ENCODE results near the gene GDPD2.

Gene GDPD2

DNA sequence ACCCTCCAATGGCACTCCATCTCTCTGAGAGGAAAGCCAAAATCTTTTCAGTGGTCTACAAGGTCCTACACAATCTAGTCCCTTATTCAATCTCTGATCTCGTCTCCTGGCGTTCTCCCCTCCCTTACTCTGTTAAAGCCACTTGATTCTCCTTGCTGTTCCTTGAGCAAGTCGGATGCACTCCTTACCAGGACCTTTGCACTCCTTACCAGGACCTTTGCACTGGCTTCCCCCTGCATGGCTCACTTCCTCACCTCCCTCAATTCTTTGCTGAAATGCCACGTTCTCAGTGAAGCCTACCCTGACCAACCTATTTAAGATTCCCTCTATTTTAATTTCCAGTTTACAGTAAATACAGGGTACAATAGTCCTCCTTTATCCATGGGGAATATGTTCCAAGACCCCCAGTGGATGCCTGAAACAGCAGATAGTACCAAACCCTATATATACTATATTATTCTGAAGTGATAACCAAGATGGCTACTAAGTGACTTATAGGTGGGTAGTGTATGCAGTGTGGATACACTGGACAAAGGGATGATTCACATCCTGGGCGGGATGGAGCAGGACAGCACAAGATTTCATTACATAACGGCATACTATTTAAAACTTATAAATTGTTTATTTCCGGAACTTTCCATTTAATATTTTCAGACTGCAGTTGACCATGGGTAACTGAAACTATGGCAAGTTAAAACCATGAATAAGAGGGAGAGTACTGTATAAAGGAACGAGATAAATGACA is 15.0 kb downstream of the GDPD2 start:
- DNase-seq, result no peak

DNA sequence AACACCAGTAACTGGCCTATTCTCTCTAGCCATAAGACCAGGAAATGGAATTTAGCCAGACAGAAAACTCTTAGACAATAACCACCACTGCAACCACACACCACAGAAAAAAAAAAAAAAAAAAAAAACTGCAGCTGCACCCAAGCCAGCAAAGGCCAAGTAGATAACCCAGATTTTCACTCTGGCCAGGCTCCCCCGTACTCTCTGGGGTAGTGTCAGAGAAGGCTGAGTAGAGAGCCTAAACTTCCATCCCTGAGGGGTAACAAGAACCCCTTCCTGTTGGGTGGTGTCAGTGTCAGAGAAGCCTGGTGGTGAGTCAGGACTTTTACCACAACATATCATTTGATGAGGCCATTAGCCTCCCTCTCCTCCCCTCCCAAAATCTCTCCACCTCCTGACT is 15.9 kb downstream of the GDPD2 start:
- DNase-seq, result peak; percentile 3

DNA sequence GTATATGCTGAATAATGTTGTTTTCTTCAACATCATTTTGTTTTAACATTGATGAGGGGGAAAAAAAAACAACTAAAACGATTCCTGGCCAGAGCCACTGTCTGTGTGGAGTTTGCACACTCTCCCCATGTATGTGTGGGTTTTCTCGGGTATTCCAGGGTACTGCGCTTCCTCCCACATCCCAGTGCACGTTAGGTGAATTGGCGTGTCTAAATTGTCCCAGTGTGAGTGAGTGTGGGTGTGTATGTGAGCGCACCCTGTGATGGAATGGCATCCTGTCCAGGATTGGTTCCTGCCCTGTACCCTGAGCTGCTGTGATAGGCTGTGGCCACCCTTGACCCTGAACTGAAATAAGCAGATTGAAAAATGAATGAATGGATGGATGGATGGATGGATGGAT is 19.1 kb downstream of the GDPD2 start:
- no peak for DNase-seq

- DNase-seq, result peak; percentile 42
These were observed 21.3 kb downstream of the GDPD2 start, which contains the start of gene DLG3 for GRCh38 chrX:70444326-70444945. Gene DLG3, plus strand, starts transcription at chrX:70444835. Its CDS starts 367 bp downstream, at chrX:70445202.

- no peak for DNase-seq
These were observed 22.0 kb downstream of the GDPD2 start for GRCh38 chrX:70444946-70445656.

DNA sequence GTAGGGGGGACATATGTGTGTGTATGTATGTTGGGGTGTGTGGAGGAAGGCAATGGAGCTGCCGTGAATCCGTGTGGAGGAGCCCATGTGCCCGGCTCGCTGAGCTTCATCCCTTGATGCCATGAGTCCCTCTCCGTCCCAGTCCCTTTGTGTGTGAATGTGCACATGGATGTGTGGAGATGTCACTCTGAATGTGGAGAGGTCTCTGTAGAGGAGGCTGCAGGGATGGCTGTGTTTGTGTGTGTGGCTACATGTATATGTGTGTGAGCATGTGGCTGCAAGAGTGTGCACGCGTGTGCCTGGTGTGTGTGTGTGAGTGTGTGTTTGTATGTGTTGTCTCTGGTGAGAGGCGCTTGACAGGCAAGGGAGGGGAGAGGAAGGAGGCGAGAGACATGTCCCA is 22.8 kb downstream of the GDPD2 start:
- no peak for DNase-seq

GRCh38 chrX:70446380-70447350 is 23.6 kb downstream of the GDPD2 start:
- no peak for DNase-seq

GRCh38 chrX:70449457-70449966 is 26.4 kb downstream of the GDPD2 start:
- no peak for DNase-seq

GRCh38 chrX:70452143-70452733 is 29.1 kb downstream of the GDPD2 start:
- peak; percentile 69 for DNase-seq

- DNase-seq, result peak; percentile 5
These were observed 30.0 kb downstream of the GDPD2 start for GRCh38 chrX:70453024-70453618.

DNA sequence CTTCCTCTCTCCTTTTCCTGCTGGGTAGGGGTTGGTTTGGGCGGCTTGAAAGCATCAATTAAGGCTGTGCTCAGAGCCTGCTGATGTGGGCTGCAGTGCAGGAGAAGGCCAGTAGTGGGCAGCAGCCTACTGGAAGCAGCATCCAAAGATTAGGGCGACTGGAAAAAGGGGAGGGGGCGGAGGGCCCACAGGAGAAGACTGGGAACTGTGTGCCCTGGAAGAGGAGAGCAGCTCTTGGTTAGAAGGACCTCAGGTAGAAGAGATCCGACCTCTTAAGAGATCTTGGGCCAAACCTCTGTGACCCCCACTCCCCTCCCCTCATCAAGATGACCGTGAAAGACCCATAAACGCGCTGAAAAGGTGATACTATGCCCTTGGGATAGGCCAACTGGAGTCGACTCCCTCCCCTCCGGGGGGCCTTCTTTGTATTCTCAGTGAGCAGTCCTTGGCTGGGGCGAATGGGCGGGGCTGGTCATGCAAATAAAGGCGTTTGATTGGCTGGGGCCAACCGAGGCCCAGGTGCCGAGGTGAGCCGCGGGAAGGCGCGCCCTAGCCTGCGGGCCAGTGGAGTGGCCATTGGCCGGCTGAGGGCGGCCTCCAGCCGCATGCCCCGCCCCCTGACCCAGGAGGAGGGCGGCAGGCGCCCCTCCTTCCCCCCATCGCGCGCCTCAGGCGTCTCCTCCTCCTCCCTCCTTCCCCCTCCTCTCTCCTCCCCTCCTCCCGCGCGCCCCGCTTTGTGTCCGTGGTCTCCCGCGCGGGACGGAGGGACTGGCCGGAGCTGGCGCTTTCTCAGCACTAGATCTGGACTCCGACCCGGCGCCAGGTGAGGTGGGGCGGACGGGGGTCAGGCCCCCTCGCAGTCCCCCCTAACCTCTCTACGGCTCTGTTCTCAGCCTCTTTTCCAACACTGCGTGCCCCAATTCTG is 31.6 kb downstream of the GDPD2 start:
- peak; percentile 86 for DNase-seq

DNA sequence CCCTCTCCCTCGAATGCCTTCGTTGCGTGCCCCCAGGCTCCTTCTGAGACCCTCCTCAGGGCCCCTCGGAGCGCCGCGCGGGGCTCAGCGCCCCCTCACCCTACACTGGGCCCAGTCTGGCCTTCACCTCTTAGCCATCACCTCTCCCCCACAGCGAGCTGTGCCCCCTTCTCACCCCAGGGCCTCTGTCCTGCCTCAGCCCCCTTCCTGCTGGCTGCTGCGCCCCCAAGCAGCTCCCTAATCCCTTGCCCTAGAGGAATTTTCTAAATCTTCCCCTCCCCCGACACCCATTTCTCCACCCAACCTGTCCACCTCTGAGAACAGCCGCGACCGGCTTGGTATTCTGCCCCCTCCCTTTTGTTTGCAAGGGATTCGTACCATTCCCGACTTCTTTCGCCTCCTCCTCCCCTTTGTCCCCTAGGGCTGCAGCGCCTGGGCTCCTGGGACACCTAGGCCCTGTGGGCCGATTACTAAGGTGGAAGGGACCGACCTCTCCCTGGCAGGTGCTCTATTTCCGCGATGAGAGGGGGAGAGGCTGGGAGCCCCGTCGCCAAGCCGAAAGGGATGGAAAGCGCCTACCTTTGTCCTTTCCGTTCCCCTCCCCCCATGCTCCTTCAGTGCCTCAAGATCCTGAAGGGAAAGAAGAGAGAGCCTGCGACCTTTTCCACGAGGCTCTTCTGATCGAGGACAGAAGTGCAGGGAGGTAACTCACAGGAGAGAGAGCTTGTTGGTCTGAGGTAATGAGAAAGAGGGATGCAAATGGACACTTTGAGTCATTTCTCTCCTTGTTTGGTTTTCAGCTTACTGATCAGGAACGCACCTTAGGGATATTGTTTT is 32.5 kb downstream of the GDPD2 start:
- no peak for DNase-seq

GRCh38 chrX:70456256-70456655 is 33.1 kb downstream of the GDPD2 start:
- peak; percentile 32 for DNase-seq

DNA sequence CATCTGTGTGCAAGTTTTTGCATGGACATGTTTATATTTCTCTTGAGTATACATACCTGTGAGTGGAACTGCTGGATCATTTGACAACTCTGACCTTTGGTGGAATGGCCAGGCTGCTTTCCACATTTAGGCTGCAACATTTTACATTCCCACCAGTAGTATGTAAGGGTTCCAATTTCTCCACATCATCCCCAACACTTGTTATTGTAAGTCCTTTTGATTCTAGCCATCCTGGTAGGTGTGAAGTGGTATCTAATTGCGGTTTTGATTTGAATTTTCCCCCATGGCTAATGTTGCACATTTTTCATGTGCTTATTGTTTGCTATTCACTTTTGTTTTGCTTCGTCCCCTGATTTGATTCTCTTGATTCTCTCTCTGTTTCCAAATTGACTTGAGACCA is 37.9 kb downstream of the GDPD2 start:
- no peak for DNase-seq

GRCh38 chrX:70464051-70464450 is 40.9 kb downstream of the GDPD2 start:
- no peak for DNase-seq

- DNase-seq, result no peak
These were observed 43.9 kb downstream of the GDPD2 start for GRCh38 chrX:70466968-70467367.

GRCh38 chrX:70468709-70469108 is 45.6 kb downstream of the GDPD2 start:
- DNase-seq, result no peak

DNA sequence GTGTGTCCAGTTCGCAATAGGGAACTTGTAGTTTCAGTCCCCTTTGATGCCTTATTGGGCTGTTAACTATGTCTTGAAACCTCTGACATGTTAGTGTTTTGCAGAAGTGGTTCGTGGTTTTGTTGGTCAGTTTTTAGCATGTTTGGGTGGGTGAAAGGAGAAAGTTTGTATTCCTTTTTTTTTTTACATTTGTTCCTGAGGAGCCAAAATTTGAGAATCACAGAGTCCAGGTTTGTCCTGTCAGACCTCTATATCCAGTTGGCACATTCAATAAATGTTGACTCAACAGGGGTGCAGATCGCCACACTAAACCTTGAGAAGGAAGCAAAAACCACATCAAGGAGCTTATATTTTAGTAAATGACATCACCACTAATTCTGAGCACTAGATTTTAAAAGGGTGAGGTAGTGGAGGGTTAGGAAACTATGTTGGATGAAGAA is 47.8 kb downstream of the GDPD2 start:
- peak; percentile 10 for DNase-seq

GRCh38 chrX:70476166-70476933 is 53.2 kb downstream of the GDPD2 start:
- no peak for DNase-seq

All from CD4-positive, alpha-beta T cell treated with Interleukin-17A for 1 hour (primary cell).